T-helper 1 cell treated with Interleukin-12 subunit alpha and Interleukin-12 subunit beta and Interleukin-4 antibody, amounts not matched to agents 30 μg/mL and 1 μg/mL, for 36 hours (primary cell): ENCODE results near the gene FOXS1.
"Not testable (repeated sequence)": the region's sequence is repeated elsewhere in the genome, so short reads cannot be mapped to it uniquely, and the experiment has no call there.

Source experiments
- H3K27ac Mint-ChIP-seq: one replicate; pipeline ENCODE4 v1.8.0; 2021; ENCODE audit warnings: mild to moderate bottlenecking, mixed read lengths
- H3K27me3 Mint-ChIP-seq: one replicate; pipeline ENCODE4 v1.8.0; 2021; ENCODE audit warnings: low read depth, mixed read lengths
- H3K36me3 Mint-ChIP-seq: one replicate; pipeline ENCODE4 v1.8.0; 2021; ENCODE audit warnings: low read depth, mixed read lengths
- H3K4me1 Mint-ChIP-seq: one replicate; pipeline ENCODE4 v1.8.0; 2021; ENCODE audit warnings: low read depth, mixed read lengths
- H3K4me3 Mint-ChIP-seq: one replicate; pipeline ENCODE4 v1.8.0; 2021; ENCODE audit warnings: mild to moderate bottlenecking, moderate library complexity, mixed read lengths
- H3K9me3 Mint-ChIP-seq: one replicate; pipeline ENCODE4 v1.8.0; 2021; ENCODE audit warnings: mixed read lengths

FOXS1 gene

DNA sequence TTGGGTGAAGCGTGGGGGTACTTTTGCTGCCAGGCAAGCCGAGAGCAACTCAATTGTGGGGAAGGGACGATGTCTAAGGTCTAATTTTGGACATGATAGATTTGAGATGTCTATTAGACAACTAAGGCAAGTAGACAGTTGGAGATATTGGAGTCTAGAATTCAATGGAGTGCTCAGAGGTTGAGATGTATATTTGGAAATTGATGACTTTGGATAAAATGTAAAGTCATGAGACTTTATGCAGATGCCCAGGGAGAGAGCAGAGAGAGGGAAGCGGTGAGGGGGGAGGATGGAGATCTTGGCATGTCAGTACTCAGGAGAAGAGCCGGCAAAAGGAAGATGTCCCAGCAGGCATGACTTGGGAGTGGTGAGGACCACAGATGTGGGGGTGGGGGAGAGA, 19.3 kb downstream of the FOXS1 start:
- Mint-ChIP-seq H3K27me3 (peaks cover 3% of the 10 kb centered on the region), H3K9me3 (no peaks in the 10 kb centered on the region), H3K4me3 (no peak overlapping the region), H3K36me3 (no peaks in the 10 kb centered on the region), H3K27ac (no peak overlapping the region), H3K4me1 (no peaks in the 10 kb centered on the region)

- Mint-ChIP-seq H3K4me3 (no peak overlapping the region), H3K27ac (no peak overlapping the region), H3K36me3 (no peaks in the 10 kb centered on the region), H3K9me3 (no peaks in the 10 kb centered on the region), H3K4me1 (no peaks in the 10 kb centered on the region), H3K27me3 (peaks cover 3% of the 10 kb centered on the region)
These were observed 20.7 kb downstream of the FOXS1 start for GRCh38 chr20:31824554-31825313.

- Mint-ChIP-seq H3K36me3 (no peaks in the 10 kb centered on the region), H3K27ac (no peak overlapping the region), H3K9me3 (no peaks in the 10 kb centered on the region), H3K4me3 (no peak overlapping the region), H3K4me1 (no peaks in the 10 kb centered on the region), H3K27me3 (peaks cover 3% of the 10 kb centered on the region)
These were observed 21.3 kb downstream of the FOXS1 start for GRCh38 chr20:31824125-31824485.

- peaks cover 2% of the 10 kb centered on the region for H3K27me3 Mint-ChIP-seq
- H3K9me3 Mint-ChIP-seq: no peaks in the 10 kb centered on the region
- H3K27ac Mint-ChIP-seq: no peak overlapping the region
- H3K36me3 Mint-ChIP-seq: no peaks in the 10 kb centered on the region
- H3K4me1 Mint-ChIP-seq: no peaks in the 10 kb centered on the region
- H3K4me3 Mint-ChIP-seq: no peak overlapping the region
These were observed 21.9 kb downstream of the FOXS1 start for GRCh38 chr20:31823360-31824124.

- Mint-ChIP-seq H3K27ac (no peak overlapping the region), H3K36me3 (no peaks in the 10 kb centered on the region), H3K27me3 (no peaks in the 10 kb centered on the region), H3K9me3 (no peaks in the 10 kb centered on the region), H3K4me1 (no peaks in the 10 kb centered on the region), H3K4me3 (no peak overlapping the region)
These were observed 22.7 kb downstream of the FOXS1 start for GRCh38 chr20:31822421-31823330.

GRCh38 chr20:31821427-31821826, 24.0 kb downstream of the FOXS1 start:
- H3K27ac Mint-ChIP-seq: no peak overlapping the region
- H3K27me3 Mint-ChIP-seq: no peaks in the 10 kb centered on the region
- no peaks in the 10 kb centered on the region for H3K36me3 Mint-ChIP-seq
- H3K4me3 Mint-ChIP-seq: no peak overlapping the region
- no peaks in the 10 kb centered on the region for H3K4me1 Mint-ChIP-seq
- H3K9me3 Mint-ChIP-seq: no peaks in the 10 kb centered on the region

DNA sequence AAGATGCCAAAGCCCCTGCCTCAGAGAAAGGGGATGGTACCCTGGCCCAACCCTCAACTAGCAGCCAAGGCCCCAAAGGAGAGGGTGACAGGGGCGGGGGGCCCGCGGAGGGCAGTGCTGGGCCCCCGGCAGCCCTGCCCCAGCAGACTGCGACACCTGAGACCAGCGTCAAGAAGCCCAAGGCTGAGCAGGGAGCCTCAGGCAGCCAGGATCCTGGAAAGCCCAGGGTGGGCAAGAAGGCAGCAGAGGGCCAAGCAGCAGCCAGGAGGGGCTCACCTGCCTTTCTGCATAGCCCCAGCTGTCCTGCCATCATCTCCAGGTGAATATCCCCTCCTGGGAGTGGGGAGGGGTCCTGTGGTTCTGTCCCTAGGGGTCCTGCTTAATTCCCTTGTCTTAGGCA, 25.2 kb downstream of the FOXS1 start:
- no peaks in the 10 kb centered on the region for H3K9me3 Mint-ChIP-seq
- H3K4me1 Mint-ChIP-seq: no peaks in the 10 kb centered on the region
- no peaks in the 10 kb centered on the region for H3K36me3 Mint-ChIP-seq
- H3K27me3 Mint-ChIP-seq: no peaks in the 10 kb centered on the region
- no peak overlapping the region for H3K27ac Mint-ChIP-seq
- H3K4me3 Mint-ChIP-seq: no peak overlapping the region

DNA sequence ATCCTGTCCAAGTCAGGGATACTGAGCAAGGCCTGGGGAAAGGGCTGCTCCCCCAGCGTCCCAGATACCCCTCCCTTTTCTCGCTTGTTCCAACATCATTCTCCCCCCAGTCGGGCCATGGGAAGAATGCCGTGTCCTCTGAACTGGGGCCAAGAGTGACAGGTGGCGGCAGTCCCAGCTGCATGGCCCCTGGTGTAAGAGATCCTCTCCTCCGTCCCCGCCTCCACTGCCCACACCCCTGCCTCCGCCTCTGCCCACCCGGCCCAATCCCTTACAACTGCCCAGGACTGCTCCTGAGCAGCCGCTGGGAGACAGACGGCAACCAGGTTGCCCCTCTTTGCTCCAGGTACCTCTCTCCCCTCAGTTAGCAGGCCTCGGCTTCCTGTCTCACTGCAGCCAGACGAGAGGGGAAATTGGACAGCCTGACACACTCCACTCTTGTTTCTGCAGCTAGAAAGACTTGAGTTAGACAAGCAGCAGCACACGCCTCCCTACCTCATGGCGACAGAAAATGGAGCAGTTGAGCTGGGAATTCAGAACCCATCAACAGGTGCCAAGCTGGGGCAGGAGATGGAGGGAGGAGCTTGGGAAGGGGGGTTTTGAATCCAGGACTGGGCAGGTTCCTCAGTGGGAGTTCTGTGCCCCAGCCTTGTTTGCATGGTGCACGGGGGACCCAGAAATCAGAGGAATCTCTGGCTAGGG, 26.2 kb downstream of the FOXS1 start, which contains the start of gene MYLK2:
MYLK2 (plus strand) TSS at position 274 of the 702 bp plus-strand sequence; CDS start at position 499, 225 bp downstream.
- Mint-ChIP-seq H3K4me1 (no peaks in the 10 kb centered on the region), H3K36me3 (no peaks in the 10 kb centered on the region), H3K27me3 (no peaks in the 10 kb centered on the region), H3K4me3 (no peak within 1 kb of the TSS), H3K9me3 (no peaks in the 10 kb centered on the region), H3K27ac (no peak within 1 kb of the TSS)

DNA sequence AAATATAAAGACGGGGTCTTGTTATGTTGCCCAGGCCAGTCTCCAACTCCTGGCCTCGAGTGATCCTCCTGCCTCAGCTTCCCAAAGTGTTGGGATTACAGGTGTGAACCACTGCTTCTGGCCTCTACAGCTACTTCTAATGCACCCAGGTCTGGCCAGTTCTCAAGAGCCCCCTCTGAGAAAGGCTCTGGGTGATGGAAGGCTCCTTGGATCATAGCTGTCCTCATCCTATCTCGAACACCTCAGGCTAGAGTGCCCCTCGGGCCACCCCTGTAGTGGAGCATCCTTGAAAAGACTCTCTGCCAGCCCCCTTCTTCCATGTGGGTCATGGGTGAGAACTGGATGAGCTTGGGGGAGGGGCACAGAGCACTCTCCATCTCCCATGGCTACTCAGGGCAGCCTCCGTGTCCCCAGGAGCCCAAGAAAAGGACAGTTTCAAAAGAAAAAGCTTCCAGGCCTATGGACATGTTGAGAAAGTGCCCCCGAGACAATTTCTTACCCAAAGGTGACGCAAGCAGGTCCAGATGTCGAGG, 27.0 kb downstream of the FOXS1 start:
- Mint-ChIP-seq H3K27me3 (no peaks in the 10 kb centered on the region), H3K4me3 (no peak overlapping the region), H3K9me3 (no peaks in the 10 kb centered on the region), H3K36me3 (no peaks in the 10 kb centered on the region), H3K27ac (no peak overlapping the region), H3K4me1 (no peaks in the 10 kb centered on the region)

- H3K27ac Mint-ChIP-seq: no peak overlapping the region
- H3K4me3 Mint-ChIP-seq: no peak overlapping the region
- H3K9me3 Mint-ChIP-seq: no peaks in the 10 kb centered on the region
- no peaks in the 10 kb centered on the region for H3K36me3 Mint-ChIP-seq
- no peaks in the 10 kb centered on the region for H3K4me1 Mint-ChIP-seq
- H3K27me3 Mint-ChIP-seq: no peaks in the 10 kb centered on the region
These were observed 27.9 kb downstream of the FOXS1 start for GRCh38 chr20:31817461-31817860.

DNA sequence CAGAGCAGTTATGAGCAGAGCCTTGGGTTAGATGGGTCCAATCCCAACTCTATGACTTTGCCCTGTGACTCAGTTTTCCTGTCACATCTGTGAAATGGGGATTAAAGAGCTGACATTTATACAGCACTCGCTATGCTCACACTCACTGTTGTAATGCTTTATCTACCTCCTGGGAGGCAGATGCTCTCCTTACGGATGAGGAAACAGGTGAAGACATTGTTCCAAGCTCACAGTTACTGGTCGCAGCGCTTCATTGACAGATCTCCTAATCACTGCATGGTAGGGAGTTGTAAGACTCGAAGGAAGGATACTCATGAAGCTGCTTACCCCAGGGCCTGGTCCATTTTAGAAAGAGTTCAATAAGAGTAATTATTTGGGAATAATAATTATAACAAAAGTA, 29.2 kb downstream of the FOXS1 start:
- Mint-ChIP-seq H3K9me3 (no peaks in the 10 kb centered on the region), H3K4me3 (no peak overlapping the region), H3K36me3 (no peaks in the 10 kb centered on the region), H3K27me3 (no peaks in the 10 kb centered on the region), H3K4me1 (no peaks in the 10 kb centered on the region), H3K27ac (no peak overlapping the region)

DNA sequence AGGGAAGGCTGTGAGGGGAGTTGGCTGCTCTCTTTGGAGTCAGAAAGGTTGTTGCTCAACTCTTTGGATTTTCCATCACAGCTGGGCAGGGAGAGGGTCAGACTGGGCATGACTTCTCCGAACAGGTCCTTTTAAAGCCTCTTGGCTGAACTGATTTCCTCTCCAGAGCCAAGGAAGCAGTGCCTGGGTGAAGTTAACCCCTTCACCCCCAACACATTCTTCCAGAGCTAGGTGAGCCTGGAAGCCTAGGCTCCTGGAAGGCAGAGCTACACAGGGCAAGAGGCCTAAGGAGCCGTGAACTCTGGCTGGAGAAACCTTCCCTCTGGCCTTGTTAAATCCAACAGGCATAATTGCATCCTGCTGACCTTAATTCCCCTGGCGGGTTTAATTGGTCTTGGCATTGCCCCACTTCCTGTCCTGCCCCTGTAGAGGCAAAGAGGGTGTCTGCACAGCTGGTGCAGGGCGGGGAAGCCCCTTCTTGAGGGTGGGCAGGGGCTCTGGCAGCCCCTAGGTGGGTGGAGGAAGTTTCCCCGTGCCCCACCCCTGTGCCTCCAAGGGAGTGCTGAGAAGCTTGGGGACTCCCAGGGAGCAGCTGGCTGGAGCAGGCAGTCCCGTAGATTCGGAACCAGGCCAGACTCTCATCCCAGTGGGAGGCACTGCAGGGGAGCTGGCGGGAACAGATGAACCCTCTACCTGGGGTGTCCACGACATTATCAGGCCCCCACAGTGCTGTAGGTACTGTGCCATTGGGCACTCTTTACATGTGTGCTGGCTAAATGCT, 29.8 kb downstream of the FOXS1 start:
- H3K27ac Mint-ChIP-seq: no peak overlapping the region
- no peaks in the 10 kb centered on the region for H3K27me3 Mint-ChIP-seq
- no peaks in the 10 kb centered on the region for H3K9me3 Mint-ChIP-seq
- no peaks in the 10 kb centered on the region for H3K4me1 Mint-ChIP-seq
- H3K36me3 Mint-ChIP-seq: no peaks in the 10 kb centered on the region
- H3K4me3 Mint-ChIP-seq: no peak overlapping the region

GRCh38 chr20:31814142-31814541, 31.3 kb downstream of the FOXS1 start:
- not testable (repeated sequence) for H3K27ac Mint-ChIP-seq, H3K9me3 Mint-ChIP-seq, H3K36me3 Mint-ChIP-seq, H3K27me3 Mint-ChIP-seq, H3K4me3 Mint-ChIP-seq, H3K4me1 Mint-ChIP-seq
